HG03159 (cell line): Measurements from ENCODE around the gene LILRA1.
"Not testable (repeated sequence)": the region's sequence is repeated elsewhere in the genome, so short reads cannot be mapped to it uniquely, and the experiment has no call there.

ENCODE experiments used
- ATAC-seq: cut with Tn5 transposase; IDR thresholded peaks from one replicate; pipeline ENCODE4 v1.9.1; 2021; ENCODE audit warnings: mild to moderate bottlenecking, moderate library complexity; ENCODE audit not compliant: unreplicated experiment

Gene LILRA1

DNA sequence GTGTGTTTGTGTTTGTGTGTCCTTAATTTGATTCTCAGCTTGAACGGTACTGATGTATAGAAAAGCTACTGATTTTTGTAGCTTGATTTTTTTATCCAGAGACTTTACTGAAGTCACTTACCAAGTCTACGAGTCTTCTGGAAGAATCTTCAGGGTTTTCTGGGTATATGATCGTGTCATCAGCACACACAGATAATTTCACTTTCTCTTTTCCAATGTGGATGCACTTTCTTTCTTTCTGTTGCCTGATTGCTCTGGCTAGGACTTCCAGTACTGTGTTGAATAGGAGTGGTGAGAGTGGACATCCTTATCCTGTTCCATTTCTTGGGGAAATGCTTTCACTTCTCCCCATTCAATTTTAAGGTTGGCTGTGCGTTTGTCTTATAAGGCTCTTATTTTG, 29.0 kb downstream of the LILRA1 start:
- ATAC-seq: no peak

DNA sequence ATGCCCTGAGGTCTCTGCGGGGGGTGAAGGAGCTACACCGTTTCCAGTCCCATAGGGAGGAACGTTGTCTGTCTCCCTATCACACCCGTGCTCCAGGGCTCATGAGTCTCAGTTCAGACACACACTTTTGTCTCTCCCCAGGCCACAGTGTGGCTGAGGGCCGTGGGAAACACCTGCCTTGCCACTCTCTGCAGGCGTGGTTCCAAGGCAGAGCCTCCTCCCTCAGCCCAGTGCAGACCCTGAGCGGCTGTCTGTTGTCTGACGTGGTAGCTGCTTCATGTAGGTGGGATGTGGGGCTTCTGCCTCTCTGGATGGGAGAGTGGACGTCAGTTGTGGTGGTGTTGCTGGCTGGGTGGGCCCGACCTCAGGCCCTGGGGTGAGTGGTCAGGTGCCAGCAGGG, 30.8 kb downstream of the LILRA1 start:
- not testable (repeated sequence) for ATAC-seq

DNA sequence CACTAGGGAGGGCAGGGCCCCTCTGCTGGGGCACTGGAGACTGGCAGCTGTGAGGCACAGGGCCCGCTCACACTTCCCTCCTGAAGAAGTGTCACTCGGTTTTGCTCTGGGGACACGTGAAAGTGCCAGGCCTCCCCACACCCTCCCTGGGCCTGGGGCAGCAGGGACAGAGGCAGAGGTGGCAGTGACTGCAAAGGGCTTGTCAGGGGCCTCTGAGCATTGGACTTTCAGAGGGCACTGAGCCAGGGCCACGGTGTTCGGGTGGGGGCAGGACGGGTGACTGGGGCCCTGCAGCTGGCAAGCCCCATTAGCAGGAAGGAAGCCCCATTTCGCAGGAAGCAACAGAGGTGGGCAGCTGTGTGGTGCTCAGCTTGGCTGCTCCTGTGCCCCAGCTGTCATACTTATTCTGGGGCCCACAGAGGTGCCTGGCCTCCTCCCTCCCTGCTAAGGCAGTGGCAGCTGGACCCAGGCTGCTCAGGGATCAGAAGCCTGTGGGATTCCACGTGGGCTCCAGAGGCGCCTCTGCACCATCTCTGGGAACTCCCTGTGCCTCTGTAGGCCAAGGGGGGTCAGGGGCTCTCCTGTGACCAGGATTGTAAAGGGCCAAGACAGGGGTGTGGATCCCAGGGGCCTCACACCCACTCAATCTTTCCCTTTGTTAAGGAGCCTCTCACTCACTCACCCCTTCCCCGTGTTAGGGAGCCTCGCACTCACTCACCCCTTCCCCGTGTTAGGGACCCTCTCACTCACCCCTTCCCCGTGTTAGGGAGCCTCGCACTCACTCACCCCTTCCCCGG, 31.7 kb downstream of the LILRA1 start:
- ATAC-seq: not testable (repeated sequence)

DNA sequence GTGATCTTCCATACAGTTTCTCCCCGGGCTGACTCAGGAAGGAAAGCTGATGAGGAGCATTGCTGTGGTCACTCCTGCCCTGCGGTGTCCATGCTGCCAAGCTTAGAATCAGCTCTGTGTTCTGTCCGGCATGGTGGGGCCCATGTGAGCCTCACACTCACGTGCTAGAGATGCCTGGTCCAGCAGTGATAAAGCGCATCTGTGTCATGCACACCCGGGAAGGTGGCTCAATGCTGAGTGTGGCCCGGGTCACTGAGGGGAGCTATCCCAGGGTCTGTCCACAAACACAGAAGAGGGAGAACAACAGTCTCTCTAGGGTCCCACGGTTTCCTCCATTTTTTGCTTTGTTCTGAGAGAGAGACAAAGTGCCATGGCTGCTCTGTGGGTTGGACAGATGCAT, 33.3 kb downstream of the LILRA1 start:
- ATAC-seq: no peak

DNA sequence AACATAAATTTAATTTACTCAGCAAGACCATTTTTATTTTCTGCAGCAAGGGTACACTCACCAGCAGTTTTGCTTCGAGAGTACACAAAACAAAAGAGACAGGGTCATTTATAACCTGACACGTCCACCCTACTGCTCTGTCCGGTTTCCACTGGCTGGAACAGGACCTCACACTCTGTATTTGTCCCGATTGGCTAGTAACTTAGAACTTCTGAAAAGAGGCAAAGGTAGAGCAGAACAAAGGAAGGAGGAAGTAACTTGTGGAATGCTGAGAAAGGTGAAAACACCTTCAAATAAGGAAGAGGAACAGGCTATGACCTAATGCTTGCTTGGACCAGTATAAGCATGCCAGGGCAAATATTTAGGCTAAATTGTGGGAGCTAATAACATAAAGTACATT, 34.5 kb downstream of the LILRA1 start:
- ATAC-seq: not testable (repeated sequence)

DNA sequence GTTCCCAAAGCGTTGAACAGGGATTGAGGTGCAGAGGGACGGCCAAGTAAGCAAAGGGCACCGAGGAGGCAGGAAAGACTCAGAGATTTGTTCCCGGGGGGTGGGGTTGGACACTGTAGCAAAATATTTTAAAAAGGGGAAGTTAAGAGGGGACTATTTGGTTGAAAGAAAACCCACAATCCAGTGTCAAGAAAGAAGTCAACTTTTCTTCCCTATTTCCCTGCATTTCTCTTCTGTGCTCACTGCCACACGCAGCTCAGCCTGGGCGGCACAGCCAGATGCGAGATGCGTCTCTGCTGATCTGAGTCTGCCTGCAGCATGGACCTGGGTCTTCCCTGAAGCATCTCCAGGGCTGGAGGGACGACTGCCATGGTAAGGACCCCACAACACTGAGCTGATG, 36.8 kb downstream of the LILRA1 start, which contains the start of gene LILRB1:
LILRB1 (plus strand) TSS at position 223 of the 400 bp plus-strand sequence. CDS start 590 bp downstream, outside the sequence.
- not testable (repeated sequence) for ATAC-seq

DNA sequence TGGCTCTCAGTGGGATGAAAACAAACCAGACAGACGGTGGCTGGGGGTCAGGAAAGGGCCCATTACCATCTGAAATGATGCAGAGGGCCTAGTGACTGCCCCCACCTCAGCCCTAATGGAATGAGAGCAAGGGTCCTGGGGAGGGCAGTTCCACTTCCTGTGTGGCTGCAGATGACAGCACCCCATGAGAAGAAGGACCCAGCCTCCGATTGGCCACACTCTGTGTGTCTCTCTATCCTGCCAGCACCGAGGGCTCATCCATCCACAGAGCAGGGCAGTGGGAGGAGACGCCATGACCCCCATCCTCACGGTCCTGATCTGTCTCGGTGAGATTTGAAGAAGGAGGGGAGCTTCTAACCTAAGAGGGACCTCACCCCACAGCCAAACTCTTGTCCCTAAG, 37.4 kb downstream of the LILRA1 start:
- no peak for ATAC-seq

DNA sequence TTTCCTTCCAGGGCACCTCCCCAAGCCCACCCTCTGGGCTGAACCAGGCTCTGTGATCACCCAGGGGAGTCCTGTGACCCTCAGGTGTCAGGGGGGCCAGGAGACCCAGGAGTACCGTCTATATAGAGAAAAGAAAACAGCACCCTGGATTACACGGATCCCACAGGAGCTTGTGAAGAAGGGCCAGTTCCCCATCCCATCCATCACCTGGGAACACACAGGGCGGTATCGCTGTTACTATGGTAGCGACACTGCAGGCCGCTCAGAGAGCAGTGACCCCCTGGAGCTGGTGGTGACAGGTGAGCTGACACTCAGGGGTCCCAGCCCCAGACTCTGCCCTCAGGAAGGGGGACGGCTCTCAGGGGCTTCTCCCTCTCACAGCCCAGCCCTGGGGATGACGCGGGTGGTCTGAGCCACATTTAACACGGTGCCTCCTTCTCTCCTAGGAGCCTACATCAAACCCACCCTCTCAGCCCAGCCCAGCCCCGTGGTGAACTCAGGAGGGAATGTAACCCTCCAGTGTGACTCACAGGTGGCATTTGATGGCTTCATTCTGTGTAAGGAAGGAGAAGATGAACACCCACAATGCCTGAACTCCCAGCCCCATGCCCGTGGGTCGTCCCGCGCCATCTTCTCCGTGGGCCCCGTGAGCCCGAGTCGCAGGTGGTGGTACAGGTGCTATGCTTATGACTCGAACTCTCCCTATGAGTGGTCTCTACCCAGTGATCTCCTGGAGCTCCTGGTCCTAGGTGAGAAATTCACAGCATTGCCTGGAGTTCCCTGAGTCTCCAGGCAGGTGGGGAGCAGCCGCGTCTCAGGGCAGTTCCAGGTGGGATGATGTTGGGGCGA, 38.3 kb downstream of the LILRA1 start:
- not testable (repeated sequence) for ATAC-seq

DNA sequence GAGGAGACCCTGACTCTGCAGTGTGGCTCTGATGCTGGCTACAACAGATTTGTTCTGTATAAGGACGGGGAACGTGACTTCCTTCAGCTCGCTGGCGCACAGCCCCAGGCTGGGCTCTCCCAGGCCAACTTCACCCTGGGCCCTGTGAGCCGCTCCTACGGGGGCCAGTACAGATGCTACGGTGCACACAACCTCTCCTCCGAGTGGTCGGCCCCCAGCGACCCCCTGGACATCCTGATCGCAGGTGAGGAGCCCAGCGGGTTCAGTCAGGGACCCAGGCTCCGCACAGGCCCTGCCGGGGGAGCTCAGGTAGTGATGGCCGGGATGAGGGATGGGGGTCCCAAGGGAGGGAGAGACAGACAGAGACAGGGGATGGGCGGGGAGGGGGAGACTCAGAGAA, 39.1 kb downstream of the LILRA1 start:
- ATAC-seq: not testable (repeated sequence)

DNA sequence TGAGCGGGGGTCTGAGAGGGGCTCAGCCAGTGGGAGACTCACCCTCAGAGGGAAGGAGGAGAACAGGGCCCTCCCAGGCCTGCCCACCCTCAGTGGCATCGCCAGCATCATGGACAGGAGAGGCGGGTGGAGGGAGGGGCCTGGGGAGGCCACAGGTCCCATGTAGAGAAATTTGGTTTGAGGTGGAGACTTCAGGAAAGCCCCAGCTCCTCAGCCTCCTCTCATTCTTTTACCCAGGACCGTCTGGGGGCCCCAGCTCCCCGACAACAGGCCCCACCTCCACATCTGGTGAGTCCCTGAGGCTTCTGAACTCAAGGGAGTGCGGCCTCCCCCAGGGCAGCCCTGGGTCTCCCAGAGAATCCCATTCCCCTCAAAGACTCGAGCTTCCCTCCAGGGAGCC, 40.0 kb downstream of the LILRA1 start:
- no peak for ATAC-seq

DNA sequence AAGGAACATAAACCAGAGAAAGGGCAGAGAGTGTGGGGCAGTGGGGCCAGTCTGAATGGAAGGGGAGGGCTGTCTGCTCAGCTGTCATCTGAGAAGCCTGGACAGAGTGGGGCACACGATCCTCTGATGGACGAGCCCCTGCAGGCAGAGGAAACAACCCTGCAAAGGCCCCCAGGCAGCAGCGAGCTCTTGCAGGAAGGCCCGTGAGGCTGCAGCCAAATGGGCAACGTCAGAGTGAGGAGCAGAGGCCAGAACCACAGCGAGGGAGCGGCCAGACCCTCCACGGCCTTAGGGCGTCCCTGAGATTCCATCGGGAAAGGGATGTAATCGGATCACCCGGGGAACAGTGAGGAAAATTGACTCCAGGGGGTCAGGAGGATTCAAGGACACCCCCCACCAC, 42.6 kb downstream of the LILRA1 start:
- not testable (repeated sequence) for ATAC-seq

DNA sequence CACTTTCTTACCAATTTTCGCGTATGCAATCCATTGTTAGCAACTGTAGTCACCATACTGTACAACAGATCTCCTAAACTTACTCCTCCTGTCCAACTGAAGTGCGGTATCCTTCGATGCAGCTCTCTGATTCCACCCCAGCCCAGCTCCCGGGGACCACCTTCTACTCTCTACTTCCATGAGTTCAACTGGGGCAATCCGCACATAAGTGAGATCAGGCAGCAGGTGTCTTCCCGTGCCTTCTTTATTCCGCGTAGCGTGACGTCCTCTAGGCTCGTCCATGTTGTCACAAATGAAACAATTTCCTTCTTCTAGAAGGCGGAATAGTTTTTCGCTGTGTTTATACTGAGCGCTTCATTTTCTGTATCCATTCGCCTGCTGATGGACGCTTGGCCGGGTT, 45.3 kb downstream of the LILRA1 start:
- no peak for ATAC-seq

DNA sequence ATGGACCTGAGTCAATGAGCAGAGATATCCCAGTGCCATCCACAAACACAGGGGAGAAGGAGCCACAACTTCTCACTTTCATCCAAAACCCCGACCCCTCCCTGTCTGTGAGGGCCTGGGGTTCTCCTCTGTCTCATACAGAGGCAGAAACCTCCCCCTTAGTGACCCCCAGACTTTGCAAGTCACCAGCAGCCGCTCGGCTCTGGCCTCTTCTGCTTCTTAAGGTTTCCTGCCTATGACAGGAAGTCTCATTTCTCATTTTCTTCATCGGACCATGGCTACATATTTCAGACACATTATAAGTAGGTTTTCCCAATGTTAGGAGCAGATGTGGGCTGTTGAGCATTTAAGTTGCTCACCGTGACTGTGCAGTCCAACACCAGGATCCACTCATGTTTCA, 49.5 kb downstream of the LILRA1 start:
- not testable (repeated sequence) for ATAC-seq

DNA sequence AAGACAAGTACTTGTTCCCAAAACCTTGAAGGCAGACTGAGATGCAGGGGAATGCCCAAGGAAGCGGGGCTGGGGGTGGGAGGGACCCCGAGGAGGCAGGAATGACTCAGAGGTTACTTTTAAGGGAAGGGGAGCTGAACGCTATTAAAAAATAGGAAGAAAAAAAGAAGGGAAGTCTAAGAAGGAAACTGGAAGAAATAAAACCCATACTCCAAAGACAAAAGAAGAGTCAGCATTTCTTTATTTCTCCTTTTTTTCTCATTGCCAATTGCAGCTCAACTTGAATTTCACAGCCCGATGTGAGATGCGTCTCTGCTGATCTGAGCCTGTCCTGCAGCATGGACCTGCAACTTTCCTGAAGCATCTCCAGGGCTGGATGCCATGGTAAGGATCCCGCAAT, 50.2 kb downstream of the LILRA1 start:
- not testable (repeated sequence) for ATAC-seq

DNA sequence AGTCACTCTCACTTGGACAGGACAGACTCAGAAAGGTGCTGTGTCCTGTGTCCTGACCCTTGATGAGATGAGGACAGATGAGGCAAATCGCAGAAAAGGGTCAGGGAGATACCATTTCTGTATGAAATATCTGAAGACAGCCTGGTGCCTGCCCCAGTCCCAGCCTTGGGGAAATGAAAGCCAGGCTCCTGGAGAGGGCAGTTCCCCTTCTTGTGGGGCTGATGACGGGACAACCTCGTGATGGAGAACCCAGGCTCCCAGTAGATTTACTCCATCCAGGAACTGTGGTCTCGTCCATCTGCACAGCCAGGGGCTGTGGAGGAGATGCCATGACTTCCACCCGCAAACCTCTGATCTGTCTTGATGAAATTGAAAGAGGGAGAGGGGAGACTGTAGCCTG, 50.6 kb downstream of the LILRA1 start:
- ATAC-seq: no peak

DNA sequence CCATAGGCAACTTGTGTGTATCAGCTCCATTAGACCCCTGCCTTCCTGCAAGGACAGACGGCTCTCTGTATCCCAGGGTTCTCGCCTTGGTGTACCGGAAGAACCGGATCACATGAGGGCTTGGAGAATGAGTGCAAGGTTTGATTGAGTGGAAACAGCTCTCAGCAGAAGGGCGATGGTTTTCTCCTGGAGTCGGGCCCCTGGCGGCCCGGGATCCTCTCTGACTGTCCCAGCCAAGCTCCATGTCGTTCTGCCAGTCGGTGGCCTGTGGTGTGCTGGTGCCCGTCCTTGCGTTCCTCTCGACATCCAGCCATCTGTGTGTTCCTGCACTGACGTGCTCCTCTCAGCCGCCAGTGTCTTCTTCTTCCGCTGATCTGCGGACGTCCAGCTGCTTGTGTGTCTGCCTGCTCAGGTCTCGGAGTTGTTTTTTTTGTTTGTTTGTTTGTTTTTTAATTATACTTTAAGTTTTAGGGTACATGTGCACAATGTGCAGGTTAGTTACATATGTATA, 53.0 kb downstream of the LILRA1 start:
- no peak for ATAC-seq

DNA sequence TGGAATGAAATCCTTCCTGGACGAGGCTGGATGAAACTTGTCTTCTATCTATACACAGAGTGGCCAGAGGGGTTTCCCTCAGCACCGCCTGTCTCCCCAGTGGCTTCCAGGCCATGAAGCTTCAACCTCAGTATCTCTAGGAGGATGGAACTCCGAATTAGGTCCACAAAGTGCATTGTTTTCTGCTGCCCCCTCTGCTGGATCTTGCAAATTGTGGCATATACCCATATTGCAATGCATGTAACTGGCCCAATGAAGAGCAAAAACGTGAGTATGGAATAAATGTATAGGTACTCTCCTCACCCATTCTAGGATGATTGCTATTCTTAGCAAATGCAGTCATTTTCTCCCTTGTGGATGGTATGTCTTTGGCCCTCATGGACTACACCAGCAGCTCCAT, 54.7 kb downstream of the LILRA1 start:
- no peak for ATAC-seq

DNA sequence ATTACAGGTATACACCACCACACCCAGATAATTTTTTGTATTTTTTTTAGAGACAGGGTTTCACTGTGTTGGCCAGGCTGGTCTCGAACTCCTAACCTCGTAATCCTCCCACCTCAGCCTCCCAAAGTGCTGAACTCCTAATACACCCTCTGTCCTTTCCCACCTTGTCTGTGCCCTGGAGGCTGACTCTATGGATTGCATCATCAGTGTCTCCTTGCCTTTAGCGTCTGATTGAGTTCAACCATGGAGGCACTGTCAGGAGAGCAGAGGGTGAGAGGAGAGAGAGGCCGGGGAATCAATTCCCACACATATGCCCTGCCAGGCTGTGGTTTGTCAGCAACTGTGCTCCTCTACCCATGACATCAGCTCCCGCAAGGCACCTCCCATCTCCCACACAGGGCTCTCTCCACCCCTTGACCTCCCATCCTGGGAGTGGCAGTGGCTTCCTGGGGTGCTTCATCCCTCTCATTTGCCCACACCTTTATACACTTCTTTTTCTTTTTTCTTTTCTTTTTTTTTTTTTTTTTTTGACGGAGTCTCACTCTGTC, 56.8 kb downstream of the LILRA1 start:
- ATAC-seq: no peak
